NCI-H1105 treated with DMSO at 0.1 percent for 48 hours (cell line): Measurements from ENCODE around the gene TMC3.

Experiments used
- DNase-seq: peaks from one replicate; lab custom pipeline; 2025; lab: John Stamatoyannopoulos, UW

The TMC3 gene

GRCh38 chr15:81297603-81298575 lies 76.1 kb downstream of the TMC3 start:
- DNase-seq, result no peak

DNA sequence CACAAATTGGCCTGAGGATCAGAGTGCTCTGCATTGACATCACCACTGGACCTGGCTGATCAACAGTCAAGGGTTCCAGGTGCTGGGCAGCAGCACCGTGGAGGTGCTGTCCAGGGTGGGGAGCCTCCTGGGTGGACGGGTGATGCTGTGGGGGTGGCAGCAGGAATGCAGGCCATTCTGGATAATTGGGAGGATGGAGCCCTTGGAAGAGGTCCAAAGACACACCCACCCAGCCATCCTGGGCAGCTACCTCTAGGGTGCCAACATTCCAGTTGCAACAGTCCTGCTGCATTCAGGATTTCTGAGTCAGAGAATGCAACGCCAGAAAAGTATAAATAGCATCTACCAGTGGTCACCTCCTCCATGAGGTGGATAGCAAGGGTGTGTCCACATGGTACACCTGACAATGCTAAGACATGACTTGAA lies 76.9 kb downstream of the TMC3 start:
- no peak for DNase-seq

DNA sequence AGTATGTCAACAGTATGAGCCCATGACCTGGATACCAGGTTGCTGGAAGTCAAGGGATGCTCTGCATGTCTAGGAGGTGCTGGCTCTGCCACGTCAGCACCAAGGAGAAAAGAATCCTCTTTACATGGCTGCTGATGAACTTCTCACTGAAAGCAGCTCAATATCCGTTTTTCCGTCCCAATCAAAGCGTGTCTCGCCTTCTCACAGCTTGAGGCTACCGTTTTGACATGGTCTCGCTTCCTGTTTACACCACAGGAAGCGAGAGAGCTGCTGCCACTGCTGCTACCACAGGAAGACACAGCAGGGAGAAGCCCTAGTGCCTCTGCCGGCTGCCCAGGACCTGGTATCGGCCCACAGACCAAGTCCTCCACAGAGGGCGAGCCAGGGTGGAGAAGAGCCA lies 77.3 kb downstream of the TMC3 start:
- DNase-seq, result no peak

DNA sequence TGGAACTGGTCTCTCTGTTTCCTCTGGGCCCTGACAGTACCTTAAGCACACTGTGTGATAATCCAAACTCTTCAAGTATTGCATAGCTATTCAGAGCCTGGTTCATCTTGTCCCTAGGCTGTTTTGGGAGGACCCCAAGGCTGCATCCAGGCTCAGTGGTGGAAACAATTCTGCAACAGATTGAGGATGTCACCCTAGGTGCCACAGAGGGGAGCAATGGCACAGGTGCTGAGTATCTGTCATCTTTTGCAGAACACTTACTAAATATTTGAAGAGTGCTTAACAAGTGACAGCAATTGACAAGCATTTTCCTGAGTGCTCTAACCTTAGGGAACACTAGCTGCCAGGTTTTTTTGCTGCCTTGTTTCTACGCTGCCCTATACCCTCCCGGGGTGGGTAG lies 77.8 kb downstream of the TMC3 start:
- no peak for DNase-seq

DNA sequence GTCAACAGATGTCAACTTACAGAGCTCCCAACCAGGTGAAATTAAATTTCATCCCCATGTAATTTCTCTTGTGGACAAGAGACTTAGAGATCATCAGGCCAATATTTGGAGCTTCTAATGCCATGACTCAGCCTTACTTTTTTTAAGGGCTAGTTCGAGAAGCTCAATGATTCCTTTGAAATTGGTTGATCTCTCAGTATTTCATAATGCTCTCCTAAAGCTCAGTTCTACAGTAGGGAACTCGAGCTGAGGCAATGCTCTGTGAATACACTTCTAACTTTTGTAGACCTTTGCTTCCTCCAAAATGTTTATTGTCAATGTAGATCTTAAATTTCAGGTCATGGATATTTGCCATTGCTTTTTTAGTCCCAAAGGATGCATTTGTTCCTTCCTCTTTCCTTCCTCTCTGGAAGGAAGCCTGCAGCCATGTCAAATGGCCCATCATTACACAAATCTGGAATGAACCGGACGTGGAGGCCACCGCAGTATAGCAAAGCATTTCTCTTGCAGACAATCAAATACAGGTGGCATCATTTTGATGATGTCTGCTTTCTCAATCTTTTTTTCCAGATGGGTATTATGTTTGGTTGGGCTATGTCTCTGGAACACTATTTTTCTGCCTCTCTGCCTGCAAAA lies 78.4 kb downstream of the TMC3 start:
- DNase-seq, result no peak

DNA sequence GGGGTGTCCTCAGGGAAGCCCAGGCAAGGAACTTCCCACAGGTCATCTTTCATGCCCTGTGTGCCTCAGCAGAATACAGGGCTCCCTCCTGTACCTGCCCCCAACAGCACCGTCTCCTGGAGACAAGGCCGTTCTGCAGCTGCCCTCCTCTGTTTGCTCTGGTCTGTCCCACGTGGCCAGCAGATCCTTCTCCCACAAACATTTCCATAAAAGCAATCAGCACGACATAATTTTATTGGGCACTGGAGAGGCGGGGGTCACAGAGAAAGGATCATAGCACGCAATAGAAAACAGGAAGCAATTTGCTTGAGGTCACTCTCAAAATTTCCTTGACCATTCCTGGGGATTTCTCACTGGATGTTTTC lies 79.5 kb downstream of the TMC3 start:
- DNase-seq, result no peak

GRCh38 chr15:81293728-81294515 lies 80.1 kb downstream of the TMC3 start:
- no peak for DNase-seq

DNA sequence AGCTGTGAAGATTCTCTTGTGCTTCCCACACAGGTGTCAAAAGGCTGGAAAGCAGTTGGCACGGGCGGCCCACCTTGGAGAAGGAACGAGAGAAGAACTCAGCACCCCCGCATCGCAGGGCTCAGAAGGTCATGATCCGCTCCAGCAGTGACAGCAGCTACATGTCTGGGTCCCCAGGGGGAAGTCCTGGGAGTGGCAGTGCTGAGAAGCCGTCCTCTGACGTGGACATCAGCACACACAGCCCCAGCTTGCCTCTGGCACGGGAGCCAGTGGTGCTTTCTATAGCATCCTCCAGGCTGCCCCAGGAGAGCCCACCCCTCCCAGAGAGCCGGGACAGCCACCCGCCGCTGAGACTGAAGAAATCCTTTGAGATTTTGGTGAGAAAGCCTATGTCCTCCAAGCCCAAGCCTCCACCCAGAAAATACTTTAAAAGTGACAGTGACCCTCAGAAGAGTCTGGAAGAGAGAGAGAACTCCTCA lies 81.5 kb downstream of the TMC3 start:
- no peak for DNase-seq

GRCh38 chr15:81291916-81292522 lies 82.0 kb downstream of the TMC3 start:
- DNase-seq, result no peak

- DNase-seq, result no peak
Measured at GRCh38 chr15:81289910-81290309, 84.1 kb downstream of the TMC3 start.

- DNase-seq, result no peak
Measured at GRCh38 chr15:81288616-81289015, 85.4 kb downstream of the TMC3 start.

- DNase-seq, result no peak
Measured at GRCh38 chr15:81288040-81288439, 86.0 kb downstream of the TMC3 start.

DNA sequence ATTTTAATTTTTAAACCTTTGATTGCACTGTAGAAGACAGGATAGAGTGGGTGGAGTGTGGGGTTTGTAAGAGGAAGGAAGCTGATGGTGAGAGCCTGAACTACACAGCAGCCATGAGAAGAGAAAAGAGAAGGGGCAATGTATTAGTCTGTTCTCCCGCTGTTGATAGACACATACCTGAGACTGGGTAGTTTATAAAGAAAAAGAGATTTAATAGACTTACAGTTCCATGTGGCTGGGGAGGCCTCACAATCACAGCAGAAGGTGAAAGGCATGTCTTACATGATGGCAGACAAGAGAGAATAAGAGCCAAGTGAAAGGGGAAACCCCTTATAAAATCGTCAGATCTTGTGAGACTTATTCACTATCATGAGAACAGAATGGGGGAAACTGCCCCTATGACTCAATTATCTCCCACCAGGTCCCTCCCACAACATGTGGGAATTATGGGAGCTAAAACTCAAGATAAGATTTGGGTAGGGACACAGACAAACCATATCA lies 87.3 kb downstream of the TMC3 start:
- no peak for DNase-seq

- no peak for DNase-seq
Measured at GRCh38 chr15:81285461-81285860, 88.6 kb downstream of the TMC3 start.

DNA sequence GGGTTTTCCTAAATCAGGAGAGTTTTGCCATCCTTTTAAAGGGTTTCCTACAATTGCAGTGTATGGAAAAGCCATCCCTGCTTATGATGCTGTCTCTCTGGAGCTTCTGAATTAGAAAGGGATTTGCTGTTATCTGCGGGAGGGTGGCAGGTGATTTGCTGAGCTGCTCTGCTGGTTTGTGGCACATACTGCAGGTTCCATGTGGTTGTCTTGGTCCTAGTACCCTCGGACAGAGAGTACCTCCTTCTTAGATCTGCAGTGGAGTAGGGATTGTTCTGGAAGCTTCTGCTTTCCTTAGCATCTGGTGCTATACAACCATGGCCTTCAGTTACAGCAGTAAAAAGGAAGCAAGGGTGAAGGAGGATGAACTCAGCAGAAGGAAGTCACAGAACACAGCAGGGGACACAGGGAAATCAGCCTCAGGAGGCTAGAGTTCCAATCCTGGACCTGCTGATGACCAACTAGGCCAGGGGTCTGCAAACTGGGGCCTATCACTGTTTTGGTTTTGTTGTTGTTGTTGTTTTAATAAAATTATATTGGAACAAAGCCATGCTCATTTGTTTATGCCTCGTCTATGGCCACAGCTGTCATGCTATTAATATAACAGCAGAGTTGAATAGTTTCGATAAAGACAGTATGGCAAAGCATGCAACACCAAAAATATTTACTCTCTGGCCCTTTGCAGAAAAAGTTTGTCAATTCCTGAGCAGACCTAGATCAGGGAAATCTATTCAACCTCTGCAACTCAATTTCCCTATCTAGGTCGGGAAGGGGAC lies 89.6 kb downstream of the TMC3 start:
- DNase-seq, result no peak

DNA sequence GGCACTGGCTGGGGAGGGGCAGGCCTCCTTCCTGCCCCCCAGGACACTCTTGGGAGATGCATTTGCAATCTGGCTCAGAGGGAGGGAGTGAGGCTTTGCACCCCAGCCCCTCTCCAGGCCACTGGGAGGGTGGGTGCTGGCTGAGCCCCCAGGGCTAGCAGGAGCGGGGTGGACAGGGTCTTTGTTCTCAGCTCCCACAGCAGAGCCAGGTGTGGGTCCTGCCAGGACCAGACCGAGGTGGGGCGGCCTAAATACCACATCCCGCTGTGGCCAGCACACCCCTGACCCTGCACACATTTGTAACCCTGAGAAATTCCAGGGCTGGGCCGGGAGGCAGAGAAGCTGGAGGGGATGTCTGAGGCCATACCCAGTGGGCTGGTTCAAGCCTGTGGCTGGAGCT lies 91.1 kb downstream of the TMC3 start:
- DNase-seq, result no peak

GRCh38 chr15:81282606-81282895 lies 91.5 kb downstream of the TMC3 start:
- DNase-seq, result no peak

- DNase-seq, result no peak
Measured at GRCh38 chr15:81281766-81282605, 92.0 kb downstream of the TMC3 start.

DNA sequence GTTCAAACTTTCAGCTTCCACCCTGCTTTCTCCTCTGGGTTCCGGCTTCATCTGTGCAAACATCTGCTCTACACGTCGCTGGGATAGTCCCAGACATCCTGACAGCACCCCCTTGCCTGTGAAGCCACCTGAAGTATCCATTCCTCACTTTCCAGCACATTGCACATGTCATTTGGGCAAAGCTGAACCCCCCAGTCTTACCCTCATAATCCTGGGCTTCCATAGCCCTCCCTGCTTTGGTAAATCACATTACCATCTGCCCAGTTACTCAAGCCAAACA lies 92.6 kb downstream of the TMC3 start:
- DNase-seq, result no peak
